H1 (cell line): ENCODE measurements around the gene ZFAND3.

ENCODE experiments used
- EZH2 ChIP-seq: fragments of 200-600 bp; sonication (generic); IDR thresholded peaks from 2 replicates; pipeline ENCODE4 v1.7.1; 2012; ENCODE audit warnings: low read depth, mild to moderate bottlenecking, moderate library complexity, low read length, inconsistent platforms; ENCODE audit not compliant: severe bottlenecking
- MAFK ChIP-seq: IDR thresholded peaks from 2 replicates; pipeline ENCODE4 v1.6.1; 2012; ENCODE audit warnings: low read depth, mild to moderate bottlenecking, improper control_type of control experiment, low read length
- RFX5 ChIP-seq: IDR thresholded peaks from 2 replicates; pipeline ENCODE4 v1.6.1; 2011; ENCODE audit warnings: low read depth, low read length, improper control_type of control experiment, borderline replicate concordance
- TF ChIP-seq, protein P1 (sequence below), 3 experiments: IDR thresholded peaks; 1 replicate in 2 of 3; 2 replicates in 1 of 3; pipeline versions ENCODE4 v1.5.1 to v1.6.1; 2011; ENCODE audit warnings: low read length in 3 of 3, mild to moderate bottlenecking in 3 of 3, inconsistent platforms in 2 of 3, low read depth in 1 of 3, moderate library complexity in 1 of 3; ENCODE audit not compliant: insufficient read depth in 1 of 3; ENCODE audit errors: control extremely low read depth in 1 of 3
- TF ChIP-seq, protein P2 (sequence below): IDR thresholded peaks from 2 replicates; pipeline ENCODE4 v1.6.1; 2011; ENCODE audit warnings: low read length, improper control_type of control experiment

DNA sequence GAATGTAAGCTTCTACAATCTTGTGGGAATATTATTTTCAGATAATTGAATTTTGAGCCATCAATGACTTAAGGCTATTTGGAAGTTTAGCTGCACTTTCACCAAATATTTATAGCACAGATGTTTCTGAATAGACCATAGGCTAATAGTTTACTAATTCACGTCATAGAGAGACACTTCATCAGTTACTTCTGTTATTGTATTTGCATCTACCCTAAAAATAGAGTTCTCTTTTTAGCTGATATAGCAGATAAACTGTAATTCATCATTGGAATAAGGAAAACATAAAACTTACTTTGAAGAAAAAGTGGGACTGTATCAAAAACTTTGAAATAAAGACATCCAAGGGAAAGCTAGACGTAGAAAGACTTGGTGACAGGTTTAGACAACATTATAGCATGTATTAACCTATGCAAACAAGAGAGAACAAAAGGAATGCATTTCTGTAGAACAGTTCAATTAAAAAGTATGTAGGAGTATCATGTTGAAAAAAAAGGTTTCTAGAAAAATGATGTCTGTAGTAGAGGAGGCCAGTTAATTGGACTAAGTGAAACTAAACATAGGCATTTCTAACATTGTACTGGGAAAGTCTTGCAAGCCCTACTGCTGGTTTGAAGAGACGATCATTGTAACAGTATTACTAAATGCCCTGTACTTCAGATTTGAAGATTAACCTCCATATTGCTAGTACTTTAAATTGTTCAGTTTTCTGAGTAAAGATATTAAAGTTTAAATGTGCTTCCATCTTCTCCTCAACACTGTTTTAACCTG is 123.3 kb downstream of the ZFAND3 start:
- TF ChIP-seq, protein P1, sequence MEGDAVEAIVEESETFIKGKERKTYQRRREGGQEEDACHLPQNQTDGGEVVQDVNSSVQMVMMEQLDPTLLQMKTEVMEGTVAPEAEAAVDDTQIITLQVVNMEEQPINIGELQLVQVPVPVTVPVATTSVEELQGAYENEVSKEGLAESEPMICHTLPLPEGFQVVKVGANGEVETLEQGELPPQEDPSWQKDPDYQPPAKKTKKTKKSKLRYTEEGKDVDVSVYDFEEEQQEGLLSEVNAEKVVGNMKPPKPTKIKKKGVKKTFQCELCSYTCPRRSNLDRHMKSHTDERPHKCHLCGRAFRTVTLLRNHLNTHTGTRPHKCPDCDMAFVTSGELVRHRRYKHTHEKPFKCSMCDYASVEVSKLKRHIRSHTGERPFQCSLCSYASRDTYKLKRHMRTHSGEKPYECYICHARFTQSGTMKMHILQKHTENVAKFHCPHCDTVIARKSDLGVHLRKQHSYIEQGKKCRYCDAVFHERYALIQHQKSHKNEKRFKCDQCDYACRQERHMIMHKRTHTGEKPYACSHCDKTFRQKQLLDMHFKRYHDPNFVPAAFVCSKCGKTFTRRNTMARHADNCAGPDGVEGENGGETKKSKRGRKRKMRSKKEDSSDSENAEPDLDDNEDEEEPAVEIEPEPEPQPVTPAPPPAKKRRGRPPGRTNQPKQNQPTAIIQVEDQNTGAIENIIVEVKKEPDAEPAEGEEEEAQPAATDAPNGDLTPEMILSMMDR (IDR thresholded peaks at IDR 0.05; ENCODE audit: control extremely low read depth in 1 of 3, insufficient read depth in 1 of 3, low read depth in 1 of 3, low read length in 3 of 3): no peak
- TF ChIP-seq RFX5: no peak
- TF ChIP-seq MAFK: no peak
- TF ChIP-seq EZH2: no peak
- TF ChIP-seq, protein P2, sequence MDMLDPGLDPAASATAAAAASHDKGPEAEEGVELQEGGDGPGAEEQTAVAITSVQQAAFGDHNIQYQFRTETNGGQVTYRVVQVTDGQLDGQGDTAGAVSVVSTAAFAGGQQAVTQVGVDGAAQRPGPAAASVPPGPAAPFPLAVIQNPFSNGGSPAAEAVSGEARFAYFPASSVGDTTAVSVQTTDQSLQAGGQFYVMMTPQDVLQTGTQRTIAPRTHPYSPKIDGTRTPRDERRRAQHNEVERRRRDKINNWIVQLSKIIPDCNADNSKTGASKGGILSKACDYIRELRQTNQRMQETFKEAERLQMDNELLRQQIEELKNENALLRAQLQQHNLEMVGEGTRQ: no peak
